GM15510 (cell line): Measurements from ENCODE around the gene MMAA.

Experiments used
- POLR2A ChIP-seq: IDR thresholded peaks from 3 replicates; pipeline ENCODE4 v1.6.1; 2011; ENCODE audit warnings: borderline replicate concordance; ENCODE audit not compliant: insufficient read length; ENCODE audit errors: extremely low read depth

MMAA gene

GRCh38 chr4:145625677-145626622 is 6.8 kb downstream of the MMAA start:
- TF ChIP-seq POLR2A, result no peak

GRCh38 chr4:145626623-145626982 is 7.4 kb downstream of the MMAA start:
- no peak for TF ChIP-seq POLR2A

GRCh38 chr4:145635117-145635516 is 15.9 kb downstream of the MMAA start:
- no peak for TF ChIP-seq POLR2A

GRCh38 chr4:145635630-145636029 is 16.4 kb downstream of the MMAA start:
- TF ChIP-seq POLR2A, result no peak

GRCh38 chr4:145639186-145639698 is 20.1 kb downstream of the MMAA start:
- TF ChIP-seq POLR2A, result no peak

GRCh38 chr4:145643295-145643694 is 24.1 kb downstream of the MMAA start:
- TF ChIP-seq POLR2A, result no peak

- no peak for TF ChIP-seq POLR2A
Measured at GRCh38 chr4:145644699-145645098, 25.5 kb downstream of the MMAA start.

- TF ChIP-seq POLR2A, result no peak
Measured at GRCh38 chr4:145656156-145656555, 37.0 kb downstream of the MMAA start.

GRCh38 chr4:145660064-145660463 is 40.9 kb downstream of the MMAA start:
- TF ChIP-seq POLR2A, result no peak

GRCh38 chr4:145663194-145663593 is 44.0 kb downstream of the MMAA start:
- TF ChIP-seq POLR2A, result no peak

- TF ChIP-seq POLR2A, result no peak
Measured at GRCh38 chr4:145665773-145666172, 46.6 kb downstream of the MMAA start.

GRCh38 chr4:145670422-145670821 is 51.2 kb downstream of the MMAA start:
- TF ChIP-seq POLR2A, result no peak

- TF ChIP-seq POLR2A, result no peak
Measured at GRCh38 chr4:145679520-145679919, 60.3 kb downstream of the MMAA start.

- no peak for TF ChIP-seq POLR2A
Measured at GRCh38 chr4:145679991-145680455, 60.8 kb downstream of the MMAA start, which contains the start of gene C4orf51. TSS of gene C4orf51 (plus strand) at chr4:145680146. CDS start at chr4:145680204, 58 bp downstream.

- no peak for TF ChIP-seq POLR2A
Measured at GRCh38 chr4:145680902-145681301, 61.7 kb downstream of the MMAA start.

- no peak for TF ChIP-seq POLR2A
Measured at GRCh38 chr4:145681518-145681917, 62.3 kb downstream of the MMAA start.
